Tibial artery (tissue), 4 donors: ENCODE results near the gene GABRG3.

Experiments
- DNase-seq, 2 donors: peaks; one replicate each; pipeline ENCODE4 v3.0.0-alpha.2; 2019
- H3K27ac ChIP-seq, 2 donors: fragments of 200-600 bp; sonication (generic) in 1 of 2; 1 replicate in 1 of 2; 2 replicates in 1 of 2; pipeline ENCODE4 v1.5.1; 2018 to 2019; ENCODE audit warnings: mild to moderate bottlenecking in 1 of 2
- H3K27me3 ChIP-seq, 2 donors: fragments of 200-600 bp; sonication (generic) in 1 of 2; one replicate each; pipeline versions ENCODE4 v1.5.1 to v1.6.0; 2016 to 2019
- H3K36me3 ChIP-seq, 3 donors: fragments of 200-600 bp; sonication (generic) in 2 of 3; one replicate each; pipeline ENCODE4 v1.5.1; 2016 to 2019; ENCODE audit warnings: mild to moderate bottlenecking in 2 of 3
- H3K4me1 ChIP-seq, 4 donors: fragments of 200-600 bp; sonication (generic) in 2 of 4; 1 replicate in 3 of 4; 2 replicates in 1 of 4; pipeline ENCODE4 v1.5.1; 2016 to 2019
- H3K4me3 ChIP-seq, 2 donors: fragments of 200-600 bp; sonication (generic) in 1 of 2; 1 replicate in 1 of 2; 2 replicates in 1 of 2; pipeline ENCODE4 v1.5.1; 2018 to 2019; ENCODE audit warnings: mild to moderate bottlenecking in 2 of 2
- H3K9me3 ChIP-seq, 3 donors: fragments of 200-600 bp; sonication (generic) in 1 of 3; one replicate each; pipeline ENCODE4 v1.5.1; 2016 to 2019
- CTCF ChIP-seq, 2 experiments: fragments of 200-600 bp in 1 of 2; fragments of 450-650 bp in 1 of 2; IDR thresholded peaks; one replicate each; pipeline ENCODE4 v1.5.1; 2017 to 2019; ENCODE audit warnings: antibody characterized with exemption in 2 of 2, mild to moderate bottlenecking in 1 of 2, moderate library complexity in 1 of 2
- intact Hi-C: fragments of 100-400 bp; cut with DNase I; formaldehyde crosslinking; loops from one replicate; pipeline ENCODE4 v1.15.0; 2023; ENCODE audit warnings: low total_unique reads

The GABRG3 gene

GRCh38 chr15:27573805-27574485, 603.0 kb downstream of the GABRG3 start:
- Histone ChIP-seq H3K27me3 (no peaks in the 10 kb centered on the region), H3K4me1 (no peaks in the 10 kb centered on the region), H3K36me3 (no peaks in the 10 kb centered on the region), H3K9me3 (no peaks in the 10 kb centered on the region), H3K4me3 (no peak overlapping the region), H3K27ac (no peak overlapping the region)
- intact Hi-C loops, result no loop called here
- TF ChIP-seq CTCF (IDR thresholded peaks at IDR 0.05), result no peak
- DNase-seq, result no peak

GRCh38 chr15:27574541-27575054, 603.6 kb downstream of the GABRG3 start:
- intact Hi-C loops, result no loop called here
- H3K4me3 ChIP-seq, result no peak overlapping the region
- H3K27ac ChIP-seq, result no peak overlapping the region
- H3K36me3 ChIP-seq, result no peaks in the 10 kb centered on the region
- H3K27me3 ChIP-seq, result no peaks in the 10 kb centered on the region
- H3K9me3 ChIP-seq, result no peaks in the 10 kb centered on the region
- DNase-seq, result no peak
- H3K4me1 ChIP-seq, result no peaks in the 10 kb centered on the region
- no peak for TF ChIP-seq CTCF (IDR thresholded peaks at IDR 0.05)

GRCh38 chr15:27575521-27575920, 604.5 kb downstream of the GABRG3 start:
- Histone ChIP-seq H3K27ac (no peak overlapping the region), H3K4me1 (no peaks in the 10 kb centered on the region), H3K4me3 (no peak overlapping the region), H3K36me3 (no peaks in the 10 kb centered on the region), H3K27me3 (no peaks in the 10 kb centered on the region), H3K9me3 (no peaks in the 10 kb centered on the region)
- TF ChIP-seq CTCF (IDR thresholded peaks at IDR 0.05), result no peak
- intact Hi-C loops, result no loop called here
- DNase-seq, result no peak

GRCh38 chr15:27576576-27576975, 605.6 kb downstream of the GABRG3 start:
- intact Hi-C loops, result no loop called here
- no peaks in the 10 kb centered on the region for H3K4me1 ChIP-seq
- no peaks in the 10 kb centered on the region for H3K9me3 ChIP-seq

GRCh38 chr15:27579738-27580137, 608.8 kb downstream of the GABRG3 start:
- H3K36me3 ChIP-seq, result no peaks in the 10 kb centered on the region
- intact Hi-C loops, result no loop called here
- no peak overlapping the region for H3K27ac ChIP-seq
- DNase-seq, result no peak
- H3K27me3 ChIP-seq, result no peaks in the 10 kb centered on the region
- TF ChIP-seq CTCF (IDR thresholded peaks at IDR 0.05), result no peak
- H3K9me3 ChIP-seq, result no peaks in the 10 kb centered on the region
- no peaks in the 10 kb centered on the region for H3K4me1 ChIP-seq
- H3K4me3 ChIP-seq, result no peak overlapping the region

More at GRCh38 chr15:27576576-27576975, 605.6 kb downstream of the GABRG3 start:
- H3K27ac ChIP-seq, result no peak overlapping the region
- no peaks in the 10 kb centered on the region for H3K36me3 ChIP-seq
- DNase-seq, result no peak
- TF ChIP-seq CTCF (IDR thresholded peaks at IDR 0.05), result no peak
- H3K27me3 ChIP-seq, result no peaks in the 10 kb centered on the region
- H3K4me3 ChIP-seq, result no peak overlapping the region
